HepG2 (cell line): ENCODE measurements around the gene RBMXL2. TPM values are rescaled to one million over a fixed set of nuclear protein-coding genes. Genes with fewer than 3 reads are reported as not detected.
A peak's percentile ranks its signal among the peaks of the same experiment; 100 is the strongest.

Experiments used
- ATAC-seq: fragments of 200-7000 bp; cut with Tn5 transposase; 3 replicates; pipeline ENCODE4 v1.9.1; 2020; ENCODE audit warnings: mild to moderate bottlenecking, moderate library complexity
- BruUV-seq: library from RNA; stranded (reverse); fragments of 400-500 nt; replicated peaks from 2 replicates; lab custom pipeline; 2021; lab: Mats Ljungman, UMichigan
- CTCF ChIA-PET: fragments of 300-600 bp; formaldehyde crosslinking; extraction: SDS; loops from one replicate; lab custom pipeline; 2021; ENCODE audit warnings: low total read pairs, inconsistent platforms, low intra/inter-chr PET ratio; lab: Yijun Ruan, JAX
- POLR2A ChIA-PET: fragments of 350-600 bp; sonication (Branson Sonifier 250); formaldehyde crosslinking; loops from one replicate; lab custom pipeline; 2020; ENCODE audit warnings: antibody characterized with exemption, inconsistent platforms; lab: Yijun Ruan, JAX
- DNase-seq: peaks from one replicate; pipeline ENCODE4 v3.0.0-alpha.2; 2015; ENCODE audit warnings: low spot score
- FAIRE-seq: peaks from 3 replicates; lab custom pipeline; 2011; peaks lifted over from hg19 to GRCh38; lab: Jason Lieb, UNC
- H2AFZ ChIP-seq: one replicate; pipeline ENCODE4 v1.6.1; 2011; ENCODE audit warnings: low read length, inconsistent platforms
- H3K27ac ChIP-seq: fragments of 300-600 bp; 3 replicates; pipeline ENCODE4 v1.8.0; 2011; ENCODE audit warnings: mixed run types, mild to moderate bottlenecking, mixed read lengths, low read length, inconsistent platforms; ENCODE audit not compliant: insufficient read depth; ENCODE audit errors: extremely low read length
- H3K27me3 ChIP-seq, 2 experiments: fragments of 200-600 bp in 1 of 2; 2 replicates in 1 of 2; 3 replicates in 1 of 2; pipeline versions ENCODE4 v1.6.0 to v1.8.0; 2011; ENCODE audit warnings: low read length in 2 of 2, mild to moderate bottlenecking in 2 of 2, moderate library complexity in 2 of 2, inconsistent platforms in 1 of 2; ENCODE audit not compliant: insufficient read depth in 2 of 2, control insufficient read depth in 1 of 2
- H3K36me3 ChIP-seq, 2 experiments: fragments of 200-600 bp in 1 of 2; replicated peaks in 1 of 2; 2 replicates in 1 of 2; 3 replicates in 1 of 2; pipeline versions ENCODE4 v1.5.1 to v1.8.0; 2011; ENCODE audit warnings: low read length in 2 of 2, inconsistent platforms in 1 of 2; ENCODE audit not compliant: insufficient read depth in 2 of 2, control insufficient read depth in 1 of 2
- H3K4me1 ChIP-seq: 2 replicates; pipeline ENCODE4 v1.5.1; 2012; ENCODE audit warnings: low read length, inconsistent platforms; ENCODE audit not compliant: insufficient read depth
- H3K4me2 ChIP-seq: 2 replicates; pipeline ENCODE4 v1.6.0; 2011; ENCODE audit warnings: low read depth, low read length, inconsistent platforms
- H3K4me3 ChIP-seq, 3 experiments: fragments of 200-600 bp in 1 of 3; sonication (generic), shearing (Covaris generic) in 1 of 3; replicated peaks in 1 of 3; 2 replicates each; pipeline ENCODE4 v1.5.1; 2011 to 2016; ENCODE audit warnings: low read length in 3 of 3, inconsistent platforms in 2 of 3, low read depth in 2 of 3, mild to moderate bottlenecking in 2 of 3, control low read depth in 1 of 3, mixed read lengths in 1 of 3; ENCODE audit not compliant: insufficient read depth in 1 of 3
- H3K79me2 ChIP-seq: one replicate; pipeline ENCODE4 v1.6.1; 2011; ENCODE audit warnings: low read length, inconsistent platforms; ENCODE audit not compliant: insufficient read depth
- H3K9ac ChIP-seq: 2 replicates; pipeline ENCODE4 v1.6.0; 2011; ENCODE audit warnings: mild to moderate bottlenecking, low read depth, low read length, inconsistent platforms; ENCODE audit not compliant: insufficient read depth
- H3K9me3 ChIP-seq: 2 replicates; pipeline ENCODE4 v1.5.1; 2012; ENCODE audit warnings: mild to moderate bottlenecking, low read length
- H4K20me1 ChIP-seq: 2 replicates; pipeline ENCODE4 v1.6.0; 2011; ENCODE audit warnings: inconsistent platforms, mild to moderate bottlenecking, low read length, moderate library complexity; ENCODE audit not compliant: insufficient read depth
- CTCF ChIP-seq: sonication (generic); formaldehyde crosslinking; IDR thresholded peaks from 2 replicates; pipeline ENCODE4 v1.5.0; 2020; ENCODE audit warnings: mild to moderate bottlenecking, missing genetic modification reagents, moderate library complexity
- HNF4A ChIP-seq: sonication (generic); formaldehyde crosslinking; IDR thresholded peaks from 2 replicates; pipeline ENCODE4 v1.4.0; 2020; ENCODE audit warnings: missing genetic modification reagents
- MAFK ChIP-seq, 2 experiments: IDR thresholded peaks in 1 of 2; conservative IDR thresholded peaks in 1 of 2; 2 replicates each; pipeline ENCODE4 v1.6.1; 2011; ENCODE audit warnings: improper control_type of control experiment in 2 of 2, low read length in 2 of 2
- RAD21 ChIP-seq: fragments of 450-650 bp; formaldehyde crosslinking; IDR thresholded peaks from 2 replicates; pipeline ENCODE4 v1.5.0; 2020; ENCODE audit warnings: mild to moderate bottlenecking
- SMC3 ChIP-seq: IDR thresholded peaks from 2 replicates; pipeline ENCODE4 v1.6.1; 2011; ENCODE audit warnings: low read length, improper control_type of control experiment
- SNAPC4 ChIP-seq: sonication (generic); formaldehyde crosslinking; IDR thresholded peaks from 2 replicates; pipeline ENCODE4 v1.4.0; 2020; ENCODE audit warnings: mild to moderate bottlenecking, missing genetic modification reagents
- STAG1 ChIP-seq: sonication (generic); formaldehyde crosslinking; IDR thresholded peaks from 2 replicates; pipeline ENCODE4 v1.4.0; 2020; ENCODE audit warnings: missing genetic modification reagents
- ZHX2 ChIP-seq, 2 experiments: sonication (generic) in 1 of 2; formaldehyde crosslinking in 1 of 2; IDR thresholded peaks; 2 replicates each; pipeline versions ENCODE4 v1.6.1 to v1.9.0; 2014 to 2022; ENCODE audit warnings: antibody characterized with exemption in 1 of 2, borderline replicate concordance in 1 of 2, inconsistent platforms in 1 of 2, low read depth in 1 of 2, missing genetic modification reagents in 1 of 2
- ZNF598 ChIP-seq: sonication (generic); formaldehyde crosslinking; IDR thresholded peaks from 2 replicates; pipeline ENCODE4 v1.5.1; 2020; ENCODE audit warnings: mild to moderate bottlenecking, missing genetic modification reagents, borderline replicate concordance
- WGBS: methylation state at CpG from one replicate; pipeline ENCODE4 v1.1.6; 2017; ENCODE audit warnings: low lambda C conversion rate; 5-methylcytosine and 5-hydroxymethylcytosine counted together
- in situ Hi-C: cut with HindIII; loops from 2 replicates; pipeline ENCODE4 v1.10.0; 2017; ENCODE audit warnings: low pct_unique_long_range_greater_than_20kb; ENCODE audit not compliant: extremely low pct_ligation_motif_present
- intact Hi-C: fragments of 100-400 bp; cut with micrococcal nuclease; formaldehyde crosslinking; loops from one replicate; pipeline ENCODE4 v1.10.0; 2022; ENCODE audit not compliant: unreplicated experiment
- polyA plus RNA-seq, 8 experiments: library from polyadenylated mRNA; depleted of rRNA in 3 of 8; stranded (reverse) in 7 of 8; unstranded in 1 of 8; fragments of >200 nt; fragmentation: Illumina TruSeq in 4 of 8; extraction: Trizol in 4 of 8; gene quantifications; 2 replicates each; pipeline versions ENCODE4 v1.2.1 to v1.2.3, GENCODE V29; 2011 to 2016; ENCODE audit warnings: low read depth in 4 of 8, missing spikeins in 1 of 8, mixed read lengths in 1 of 8; ENCODE audit not compliant: insufficient read depth in 1 of 8
- total RNA-seq, 5 experiments: library from RNA; depleted of rRNA; stranded (reverse); fragments of >200 nt; fragmentation: Illumina TruSeq; extraction: Trizol; gene quantifications; 2 replicates each; pipeline ENCODE4 v1.2.3, GENCODE V29; 2016; ENCODE audit warnings: low read depth in 1 of 5

Gene RBMXL2
- total and polyA plus RNA-seq, 2 of the 13 experiments (the other 11 are each of a cell fraction or from before 2014, with no cell fraction given), result not detected

- ChIA-PET CTCF (interaction anchor here (1.6 to 1.7 kb wide), 3 partner anchors 180 to 590 kb away, joined by 5 to 11 read pairs (median 7); no protein-coding TSS in a partner anchor), POLR2A (no interaction called here)
- intact Hi-C loops (loop anchor here (1.0 to 5.0 kb wide), 6 partner anchors 180 to 999 kb away; no protein-coding TSS in a partner anchor), in situ Hi-C loops (loop anchor here (10.0 kb wide), 2 partner anchors 346 to 606 kb away; partner anchors contain the start of gene OVCH2)
- no peaks in the 10 kb centered on the region for H3K79me2 ChIP-seq
- no peaks in the 10 kb centered on the region for H4K20me1 ChIP-seq
- no peak overlapping the region for H3K4me2 ChIP-seq
- H3K9me3 ChIP-seq, result no peaks in the 10 kb centered on the region
- no peak overlapping the region for H3K9ac ChIP-seq
- no peaks in the 10 kb centered on the region for H3K36me3 ChIP-seq
- DNase-seq (peak; percentile 49), ATAC-seq (peak; percentile 81), FAIRE-seq (peak; percentile 26)
- H3K4me3 ChIP-seq, result no peak overlapping the region
- 2% methylated on average over 2 of the region's 2 CpGs for WGBS
- no peak overlapping the region for H3K27ac ChIP-seq
- no peaks in the 10 kb centered on the region for H3K27me3 ChIP-seq
- no peak overlapping the region for H2AFZ ChIP-seq
- no TSS peak for BruUV-seq
- H3K4me1 ChIP-seq, result no peaks in the 10 kb centered on the region
- TF ChIP-seq MAFK (conservative IDR thresholded peaks at IDR 0.05 in 1 of 2, IDR thresholded peaks at IDR 0.05 in 1 of 2; ENCODE audit: low read length in 2 of 2) (no peak), RAD21 (peak; percentile 65; the same call in 1 of the 2 replicates), ZNF598 (CRISPR knock-in tag) (no peak), HNF4A (peak; percentile 59), CTCF (peak; percentile 82), SNAPC4 (CRISPR knock-in tag) (no peak), STAG1 (CRISPR knock-in tag) (peak; percentile 91), ZHX2 (IDR thresholded peaks at IDR 0.05; ENCODE audit: low read depth) (no peak), ZHX2 (CRISPR knock-in tag; IDR thresholded peaks at IDR 0.05; ENCODE audit: borderline replicate concordance) (no peak), SMC3 (peak; percentile 64)
Measured at GRCh38 chr11:7098235-7098832, 9.5 kb downstream of the RBMXL2 start.
